ENCODE data around the gene CREB1.
"Not testable (repeated sequence)": the region's sequence is repeated elsewhere in the genome, so short reads cannot be mapped to it uniquely, and the experiment has no call there.

CREB1 gene

GRCh38 chr2:207619764-207620203 is 90.0 kb downstream of the CREB1 start:
- no peak for DNase-seq (ENCODE audit: low spot score)

GRCh38 chr2:207621501-207622039 is 91.8 kb downstream of the CREB1 start:
- DNase-seq (ENCODE audit: low spot score) = no peak

- peak; percentile 71 for DNase-seq (ENCODE audit: low spot score)
These were observed 94.6 kb downstream of the CREB1 start for GRCh38 chr2:207624185-207625013.

- peak; percentile 94 for DNase-seq (ENCODE audit: low spot score)
These were observed 95.5 kb downstream of the CREB1 start, which contains the start of gene METTL21A for GRCh38 chr2:207625014-207625907. Gene METTL21A, minus strand, starts transcription at chr2:207625394. Its CDS starts 1,019 bp downstream, at chr2:207624375.

- DNase-seq (ENCODE audit: low spot score) = no peak
These were observed 99.8 kb downstream of the CREB1 start for GRCh38 chr2:207629553-207629952.

GRCh38 chr2:207630491-207630890 is 100.7 kb downstream of the CREB1 start:
- no peak for DNase-seq (ENCODE audit: low spot score)

GRCh38 chr2:207632575-207633493 is 103.1 kb downstream of the CREB1 start:
- peak; percentile 33 for DNase-seq (ENCODE audit: low spot score)

- no peak for DNase-seq (ENCODE audit: low spot score)
These were observed 103.9 kb downstream of the CREB1 start for GRCh38 chr2:207633686-207634085.

GRCh38 chr2:207635468-207636200 is 105.9 kb downstream of the CREB1 start:
- no peak for DNase-seq (ENCODE audit: low spot score)

GRCh38 chr2:207639288-207639687 is 109.5 kb downstream of the CREB1 start:
- not testable (repeated sequence) for DNase-seq (ENCODE audit: low spot score)

- no peak for DNase-seq (ENCODE audit: low spot score)
These were observed 110.4 kb downstream of the CREB1 start for GRCh38 chr2:207640160-207640559.

- DNase-seq (ENCODE audit: low spot score) = no peak
These were observed 110.9 kb downstream of the CREB1 start for GRCh38 chr2:207640661-207641060.

GRCh38 chr2:207643892-207644291 is 114.1 kb downstream of the CREB1 start:
- no peak for DNase-seq (ENCODE audit: low spot score)

GRCh38 chr2:207646582-207646981 is 116.8 kb downstream of the CREB1 start:
- not testable (repeated sequence) for DNase-seq (ENCODE audit: low spot score)

Measured in iPS-NIHi11 (cell line).